Progenitor cell of endocrine pancreas (in vitro differentiated cells): ENCODE measurements around the gene SLC30A1. TPM values are rescaled to one million over a fixed set of nuclear protein-coding genes. Genes with fewer than 3 reads are reported as not detected.

Experiments used
- DNase-seq: peaks from one replicate; pipeline ENCODE4 v3.0.0; 2021; ENCODE audit warnings: low spot score; ENCODE audit not compliant: unreplicated experiment
- H3K27ac Mint-ChIP-seq: 2 replicates; pipeline ENCODE4 v1.8.0; 2021; ENCODE audit warnings: mild to moderate bottlenecking, moderate library complexity, mixed read lengths
- H3K27me3 Mint-ChIP-seq: 2 replicates; pipeline ENCODE4 v1.8.0; 2021; ENCODE audit warnings: mixed read lengths
- H3K36me3 Mint-ChIP-seq: 2 replicates; pipeline ENCODE4 v1.8.0; 2022; ENCODE audit warnings: mixed read lengths; ENCODE audit not compliant: insufficient read depth
- H3K4me1 Mint-ChIP-seq: 2 replicates; pipeline ENCODE4 v1.8.0; 2021; ENCODE audit warnings: low read depth, mixed read lengths
- H3K4me3 Mint-ChIP-seq: 2 replicates; pipeline ENCODE4 v1.8.0; 2021; ENCODE audit warnings: low read depth, mild to moderate bottlenecking, moderate library complexity, mixed read lengths
- H3K9me3 Mint-ChIP-seq: 2 replicates; pipeline ENCODE4 v1.8.0; 2021; ENCODE audit warnings: low read depth, mixed read lengths
- total RNA-seq: library from RNA; stranded (reverse); gene quantifications from 2 replicates; pipeline ENCODE4 v1.2.1, GENCODE V29; 2021
- TF ChIP-seq, protein P1 (sequence below): fragments of 200-600 bp; sonication (generic); IDR thresholded peaks from one replicate; pipeline ENCODE4 v1.5.0; 2021; ENCODE audit warnings: antibody characterized with exemption, mild to moderate bottlenecking; ENCODE audit not compliant: unreplicated experiment

Gene SLC30A1
- total RNA-seq, 1 donor from 2014 or later, result 9.3 TPM

DNA sequence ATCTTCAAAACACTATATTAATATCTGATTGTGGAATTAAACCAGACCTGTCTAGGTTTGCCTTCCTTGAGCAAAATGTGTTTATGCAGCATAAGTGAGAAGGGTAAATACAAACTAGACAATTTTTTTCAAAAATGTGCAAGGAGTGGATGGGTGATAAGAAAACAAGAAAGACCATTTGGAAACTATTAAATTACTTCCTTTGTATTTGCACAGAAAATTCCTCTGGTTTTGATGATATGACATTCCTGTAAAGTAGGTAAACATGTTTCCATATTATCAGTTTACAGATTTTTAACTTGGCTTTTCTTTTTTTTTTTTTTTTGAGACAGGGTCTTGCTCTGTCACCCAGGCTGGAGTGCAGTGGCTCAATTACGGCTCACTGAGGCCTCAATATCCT is 24.8 kb upstream of the SLC30A1 start:
- no peak overlapping the region for H3K27ac Mint-ChIP-seq
- no peak for DNase-seq
- no peaks in the 10 kb centered on the region for H3K9me3 Mint-ChIP-seq
- H3K27me3 Mint-ChIP-seq, result peaks cover 14% of the 10 kb centered on the region
- H3K36me3 Mint-ChIP-seq, result no peaks in the 10 kb centered on the region
- TF ChIP-seq, protein P1, sequence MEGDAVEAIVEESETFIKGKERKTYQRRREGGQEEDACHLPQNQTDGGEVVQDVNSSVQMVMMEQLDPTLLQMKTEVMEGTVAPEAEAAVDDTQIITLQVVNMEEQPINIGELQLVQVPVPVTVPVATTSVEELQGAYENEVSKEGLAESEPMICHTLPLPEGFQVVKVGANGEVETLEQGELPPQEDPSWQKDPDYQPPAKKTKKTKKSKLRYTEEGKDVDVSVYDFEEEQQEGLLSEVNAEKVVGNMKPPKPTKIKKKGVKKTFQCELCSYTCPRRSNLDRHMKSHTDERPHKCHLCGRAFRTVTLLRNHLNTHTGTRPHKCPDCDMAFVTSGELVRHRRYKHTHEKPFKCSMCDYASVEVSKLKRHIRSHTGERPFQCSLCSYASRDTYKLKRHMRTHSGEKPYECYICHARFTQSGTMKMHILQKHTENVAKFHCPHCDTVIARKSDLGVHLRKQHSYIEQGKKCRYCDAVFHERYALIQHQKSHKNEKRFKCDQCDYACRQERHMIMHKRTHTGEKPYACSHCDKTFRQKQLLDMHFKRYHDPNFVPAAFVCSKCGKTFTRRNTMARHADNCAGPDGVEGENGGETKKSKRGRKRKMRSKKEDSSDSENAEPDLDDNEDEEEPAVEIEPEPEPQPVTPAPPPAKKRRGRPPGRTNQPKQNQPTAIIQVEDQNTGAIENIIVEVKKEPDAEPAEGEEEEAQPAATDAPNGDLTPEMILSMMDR, result no peak
- no peak overlapping the region for H3K4me3 Mint-ChIP-seq
- peaks cover 18% of the 10 kb centered on the region for H3K4me1 Mint-ChIP-seq

DNA sequence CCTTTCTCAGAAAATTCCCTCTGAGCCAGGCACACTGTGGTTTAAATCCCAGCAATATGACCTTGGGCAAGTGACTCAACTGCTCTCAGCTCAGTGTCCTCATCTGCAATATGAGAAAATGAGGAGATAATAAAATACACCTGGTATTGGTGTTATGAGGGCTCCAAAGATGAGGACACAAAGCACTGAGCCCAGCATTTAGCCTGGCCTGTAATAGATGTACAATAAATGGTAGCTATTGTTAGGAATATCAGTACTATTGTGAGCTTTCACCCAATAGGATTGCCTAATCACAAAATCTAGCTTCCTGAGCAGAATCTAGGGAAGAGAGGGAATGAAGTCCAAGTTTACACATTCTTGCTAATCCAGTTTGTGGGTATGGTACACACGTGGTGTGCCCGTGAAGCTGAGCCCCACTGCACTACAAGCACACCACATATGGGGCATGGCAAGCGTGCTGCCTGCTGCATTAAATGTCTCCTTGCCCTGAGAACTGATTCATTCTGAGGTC is 24.3 kb upstream of the SLC30A1 start:
- no peaks in the 10 kb centered on the region for H3K36me3 Mint-ChIP-seq
- TF ChIP-seq, protein P1, result no peak
- H3K4me3 Mint-ChIP-seq, result no peak overlapping the region
- H3K9me3 Mint-ChIP-seq, result no peaks in the 10 kb centered on the region
- no peak for DNase-seq
- H3K27ac Mint-ChIP-seq, result no peak overlapping the region
- peaks cover 14% of the 10 kb centered on the region for H3K27me3 Mint-ChIP-seq
- H3K4me1 Mint-ChIP-seq, result peaks cover 18% of the 10 kb centered on the region

DNA sequence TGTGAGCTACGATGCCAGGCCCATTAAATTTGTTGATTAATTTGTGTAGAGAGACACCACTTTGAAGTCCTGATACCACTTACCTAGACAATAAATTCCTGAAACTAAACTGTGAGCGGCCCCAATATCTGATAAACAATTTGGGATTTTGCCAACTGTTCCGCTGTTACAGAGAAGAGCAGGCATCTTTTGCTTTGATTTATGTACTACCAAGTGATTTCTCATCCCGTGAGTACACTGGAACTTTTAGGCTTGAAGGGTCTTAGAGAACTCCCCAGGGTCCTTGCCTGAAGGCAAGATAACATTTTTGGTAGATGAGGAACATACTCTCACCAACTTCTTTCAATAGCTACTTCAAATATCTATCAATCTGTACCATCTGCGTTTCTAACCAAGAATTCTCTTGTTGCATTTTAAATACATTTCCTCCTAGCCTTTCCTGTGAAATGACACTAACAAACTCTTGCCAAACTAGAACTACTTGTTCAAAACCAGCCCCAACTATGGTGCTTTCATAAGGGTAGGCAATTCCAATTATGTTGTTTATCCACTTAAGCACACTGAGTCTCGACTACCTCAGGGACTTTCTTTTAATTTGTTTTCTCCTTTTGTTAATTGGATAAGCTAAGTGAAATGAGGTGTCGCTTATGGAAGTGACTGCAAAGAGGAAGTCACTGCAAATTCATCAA is 23.2 kb upstream of the SLC30A1 start:
- H3K9me3 Mint-ChIP-seq, result no peaks in the 10 kb centered on the region
- no peak overlapping the region for H3K27ac Mint-ChIP-seq
- DNase-seq, result no peak
- peaks cover 13% of the 10 kb centered on the region for H3K27me3 Mint-ChIP-seq
- TF ChIP-seq, protein P1, result no peak
- H3K36me3 Mint-ChIP-seq, result no peaks in the 10 kb centered on the region
- H3K4me1 Mint-ChIP-seq, result peaks cover 16% of the 10 kb centered on the region
- H3K4me3 Mint-ChIP-seq, result no peak overlapping the region

DNA sequence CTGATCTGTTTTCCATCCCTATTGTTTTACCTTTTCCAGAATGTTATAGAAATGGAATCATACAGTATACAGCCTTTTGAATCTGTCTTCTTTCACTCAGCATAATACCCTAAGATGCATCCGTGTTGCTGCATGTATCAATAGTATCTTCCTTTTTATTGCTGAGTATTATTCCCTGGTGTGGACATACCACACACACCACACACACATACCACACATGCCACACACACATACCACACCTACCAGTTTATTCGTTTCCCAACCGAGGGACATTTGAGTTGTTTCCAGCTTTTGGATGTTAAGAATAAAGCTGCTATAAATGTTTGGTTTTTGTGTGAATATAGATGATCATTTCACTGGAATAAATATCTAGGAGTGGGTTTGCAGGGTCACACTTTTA is 22.2 kb upstream of the SLC30A1 start:
- Mint-ChIP-seq H3K36me3 (no peaks in the 10 kb centered on the region), H3K4me1 (peaks cover 16% of the 10 kb centered on the region), H3K27ac (no peak overlapping the region), H3K27me3 (peaks cover 7% of the 10 kb centered on the region), H3K9me3 (no peaks in the 10 kb centered on the region), H3K4me3 (no peak overlapping the region)
- DNase-seq, result no peak
- TF ChIP-seq, protein P1, result no peak

DNA sequence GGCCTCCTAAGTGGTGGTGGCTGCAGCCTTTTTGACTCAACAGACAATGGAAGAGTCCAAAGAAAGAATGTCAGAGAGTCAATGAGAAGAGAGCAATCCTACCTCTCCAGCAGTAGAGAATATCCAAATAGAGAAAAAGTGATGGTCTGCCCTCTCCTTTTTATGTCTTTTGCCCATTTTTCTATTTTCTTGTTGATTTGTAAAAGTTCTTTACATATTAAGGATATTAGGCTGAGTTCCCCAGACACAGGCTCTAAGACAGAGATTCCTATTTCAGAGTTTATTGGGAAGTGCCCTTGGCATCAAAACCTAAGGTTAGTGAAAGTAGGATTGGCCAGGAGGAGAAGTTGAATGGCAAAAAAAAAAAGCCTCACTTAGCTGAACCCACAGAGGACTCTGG is 20.3 kb upstream of the SLC30A1 start:
- no peak for DNase-seq
- Mint-ChIP-seq H3K27ac (no peak overlapping the region), H3K4me1 (peaks cover 4% of the 10 kb centered on the region), H3K27me3 (no peaks in the 10 kb centered on the region), H3K36me3 (no peaks in the 10 kb centered on the region), H3K4me3 (no peak overlapping the region), H3K9me3 (no peaks in the 10 kb centered on the region)
- TF ChIP-seq, protein P1, result no peak
